22Rv1 (cell line): Measurements from ENCODE around the gene APOBR.

Source experiments
- CTCF ChIP-seq: fragments of 450-650 bp; IDR thresholded peaks from 2 replicates; pipeline ENCODE4 v1.5.1; 2017; ENCODE audit warnings: mild to moderate bottlenecking
- ZFX ChIP-seq: fragments of 450-650 bp; IDR thresholded peaks from 2 replicates; pipeline ENCODE4 v1.6.1; 2017; ENCODE audit warnings: antibody characterized with exemption, borderline replicate concordance

DNA sequence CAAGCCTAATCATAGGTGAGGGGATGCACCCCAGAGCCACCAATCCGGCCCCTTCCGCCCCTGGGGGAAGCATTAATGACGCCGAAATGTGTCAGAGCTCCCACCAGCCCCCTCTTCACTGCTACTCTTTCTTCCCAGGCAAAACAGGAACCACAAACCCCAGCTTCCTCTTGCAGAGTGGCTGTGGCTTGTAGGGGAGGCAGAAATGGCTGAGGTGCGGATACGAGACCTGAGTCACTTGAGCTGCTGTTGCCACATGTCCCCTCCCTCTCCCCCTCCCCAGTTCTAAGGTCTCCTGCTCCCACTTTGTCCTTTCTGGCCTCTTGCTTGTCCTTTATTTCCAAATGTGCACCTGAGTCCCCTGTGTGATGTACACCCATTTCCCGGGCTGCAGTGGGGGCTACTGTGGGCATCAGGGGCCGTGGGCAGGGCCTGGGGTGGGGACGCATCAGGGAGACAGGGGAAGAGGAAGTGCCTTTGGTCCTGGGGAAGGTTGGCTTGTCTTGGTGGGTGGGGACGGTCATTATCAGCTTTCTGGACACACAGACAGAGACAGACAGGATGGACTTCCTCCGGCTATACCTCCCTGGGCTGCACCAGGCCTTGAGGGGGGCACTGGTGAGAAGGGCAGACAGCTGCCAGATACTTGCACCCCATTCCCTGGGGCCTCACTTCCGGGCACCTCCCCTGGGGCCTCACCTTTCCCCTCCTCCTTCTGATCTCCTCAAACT, at the start of gene APOBR:
- TF ChIP-seq CTCF (no peak), ZFX (no peak)
